IPS-15b (cell line): ENCODE measurements around the gene COL5A1.
"Not testable (repeated sequence)": the region's sequence is repeated elsewhere in the genome, so short reads cannot be mapped to it uniquely, and the experiment has no call there.

ENCODE experiments used
- H3K27me3 ChIP-seq: one replicate; pipeline ENCODE4 v1.6.1; 2013; ENCODE audit warnings: low read length; ENCODE audit not compliant: control insufficient read depth, insufficient read depth
- H3K36me3 ChIP-seq: one replicate; pipeline ENCODE4 v1.6.1; 2013; ENCODE audit warnings: low read length; ENCODE audit not compliant: control insufficient read depth, insufficient read depth
- H3K4me1 ChIP-seq: one replicate; pipeline ENCODE4 v1.6.1; 2013; ENCODE audit warnings: mild to moderate bottlenecking, low read length; ENCODE audit not compliant: control insufficient read depth, insufficient read depth
- H3K4me3 ChIP-seq: one replicate; pipeline ENCODE4 v1.5.1; 2013; ENCODE audit warnings: low read depth, low read length
- H3K9ac ChIP-seq: one replicate; pipeline ENCODE4 v1.6.1; 2013; ENCODE audit warnings: low read depth, mild to moderate bottlenecking, low read length
- H3K9me3 ChIP-seq: one replicate; pipeline ENCODE4 v1.6.1; 2013; ENCODE audit warnings: mild to moderate bottlenecking, low read length; ENCODE audit not compliant: control insufficient read depth, insufficient read depth

COL5A1 gene

GRCh38 chr9:134698111-134698510, 56.5 kb downstream of the COL5A1 start:
- no peaks in the 10 kb centered on the region for H3K27me3 ChIP-seq
- H3K4me1 ChIP-seq = no peaks in the 10 kb centered on the region
- H3K4me3 ChIP-seq = no peak overlapping the region
- H3K9ac ChIP-seq = no peak overlapping the region
- peaks cover 2% of the 10 kb centered on the region for H3K36me3 ChIP-seq
- H3K9me3 ChIP-seq = no peaks in the 10 kb centered on the region

GRCh38 chr9:134698587-134699342, 57.2 kb downstream of the COL5A1 start:
- H3K4me1 ChIP-seq = no peaks in the 10 kb centered on the region
- H3K9me3 ChIP-seq = no peaks in the 10 kb centered on the region
- H3K4me3 ChIP-seq = no peak overlapping the region
- no peaks in the 10 kb centered on the region for H3K27me3 ChIP-seq
- no peaks in the 10 kb centered on the region for H3K36me3 ChIP-seq
- H3K9ac ChIP-seq = no peak overlapping the region

- no peaks in the 10 kb centered on the region for H3K4me1 ChIP-seq
- no peaks in the 10 kb centered on the region for H3K27me3 ChIP-seq
- no peaks in the 10 kb centered on the region for H3K9me3 ChIP-seq
- no peak overlapping the region for H3K4me3 ChIP-seq
- H3K36me3 ChIP-seq = no peaks in the 10 kb centered on the region
- no peak overlapping the region for H3K9ac ChIP-seq
Observed at GRCh38 chr9:134699343-134699740, 57.7 kb downstream of the COL5A1 start.

GRCh38 chr9:134700636-134701350, 59.2 kb downstream of the COL5A1 start:
- H3K9ac ChIP-seq = no peak overlapping the region
- no peaks in the 10 kb centered on the region for H3K9me3 ChIP-seq
- no peaks in the 10 kb centered on the region for H3K4me1 ChIP-seq
- H3K27me3 ChIP-seq = no peaks in the 10 kb centered on the region
- H3K4me3 ChIP-seq = no peak overlapping the region
- H3K36me3 ChIP-seq = no peaks in the 10 kb centered on the region

- no peak overlapping the region for H3K4me3 ChIP-seq
- no peaks in the 10 kb centered on the region for H3K4me1 ChIP-seq
- no peaks in the 10 kb centered on the region for H3K9me3 ChIP-seq
- H3K27me3 ChIP-seq = no peaks in the 10 kb centered on the region
- H3K36me3 ChIP-seq = no peaks in the 10 kb centered on the region
- no peak overlapping the region for H3K9ac ChIP-seq
Observed at GRCh38 chr9:134701581-134702259, 60.1 kb downstream of the COL5A1 start.

GRCh38 chr9:134702291-134702690, 60.7 kb downstream of the COL5A1 start:
- Histone ChIP-seq H3K9me3 (no peaks in the 10 kb centered on the region), H3K27me3 (no peaks in the 10 kb centered on the region), H3K4me1 (no peaks in the 10 kb centered on the region), H3K36me3 (no peaks in the 10 kb centered on the region), H3K9ac (no peak overlapping the region), H3K4me3 (no peak overlapping the region)

- not testable (repeated sequence) for H3K36me3 ChIP-seq, H3K9ac ChIP-seq, H3K9me3 ChIP-seq, H3K4me1 ChIP-seq, H3K4me3 ChIP-seq, H3K27me3 ChIP-seq
Observed at GRCh38 chr9:134703730-134704114, 62.1 kb downstream of the COL5A1 start.

- Histone ChIP-seq H3K4me3 (no peak overlapping the region), H3K9me3 (no peaks in the 10 kb centered on the region), H3K36me3 (no peaks in the 10 kb centered on the region), H3K4me1 (no peaks in the 10 kb centered on the region), H3K27me3 (no peaks in the 10 kb centered on the region), H3K9ac (no peak overlapping the region)
Observed at GRCh38 chr9:134704498-134704897, 62.9 kb downstream of the COL5A1 start.

GRCh38 chr9:134705786-134706185, 64.2 kb downstream of the COL5A1 start:
- Histone ChIP-seq H3K9me3 (no peaks in the 10 kb centered on the region), H3K36me3 (no peaks in the 10 kb centered on the region), H3K27me3 (no peaks in the 10 kb centered on the region), H3K4me3 (no peak overlapping the region), H3K4me1 (no peaks in the 10 kb centered on the region), H3K9ac (no peak overlapping the region)

GRCh38 chr9:134706522-134706921, 64.9 kb downstream of the COL5A1 start:
- H3K9ac ChIP-seq = no peak overlapping the region
- peaks cover 4% of the 10 kb centered on the region for H3K36me3 ChIP-seq
- H3K4me3 ChIP-seq = no peak overlapping the region
- H3K27me3 ChIP-seq = no peaks in the 10 kb centered on the region
- no peaks in the 10 kb centered on the region for H3K9me3 ChIP-seq
- H3K4me1 ChIP-seq = no peaks in the 10 kb centered on the region

- no peaks in the 10 kb centered on the region for H3K27me3 ChIP-seq
- no peaks in the 10 kb centered on the region for H3K9me3 ChIP-seq
- H3K36me3 ChIP-seq = peaks cover 4% of the 10 kb centered on the region
- no peaks in the 10 kb centered on the region for H3K4me1 ChIP-seq
- no peak overlapping the region for H3K4me3 ChIP-seq
- no peak overlapping the region for H3K9ac ChIP-seq
Observed at GRCh38 chr9:134707031-134707680, 65.6 kb downstream of the COL5A1 start.
